Duodenal mucosa (tissue), 2 donors: ENCODE measurements around the gene SYT14.
"Not testable (repeated sequence)": the region's sequence is repeated elsewhere in the genome, so short reads cannot be mapped to it uniquely, and the experiment has no call there.

Experiments used
- H3K27ac ChIP-seq: one replicate; pipeline ENCODE4 v1.7.0; 2013; ENCODE audit warnings: low read depth, low read length
- H3K27me3 ChIP-seq, 2 donors: one replicate each; pipeline ENCODE4 v1.7.0; 2013; ENCODE audit warnings: low read length in 2 of 2, control low read depth in 1 of 2; ENCODE audit not compliant: insufficient read depth in 2 of 2, control insufficient read depth in 1 of 2
- H3K36me3 ChIP-seq, 2 donors: one replicate each; pipeline ENCODE4 v1.7.0; 2013; ENCODE audit warnings: low read length in 2 of 2, control low read depth in 1 of 2; ENCODE audit not compliant: insufficient read depth in 2 of 2, control insufficient read depth in 1 of 2
- H3K4me1 ChIP-seq, 2 donors: one replicate each; pipeline ENCODE4 v1.7.0; 2013; ENCODE audit warnings: low read length in 2 of 2, control low read depth in 1 of 2; ENCODE audit not compliant: insufficient read depth in 2 of 2, control insufficient read depth in 1 of 2
- H3K4me3 ChIP-seq, 2 donors: one replicate each; pipeline ENCODE4 v1.7.0; 2013; ENCODE audit warnings: low read length in 2 of 2, low read depth in 1 of 2
- H3K9ac ChIP-seq, 2 donors: one replicate each; pipeline ENCODE4 v1.7.0; 2013; ENCODE audit warnings: low read length in 2 of 2, low read depth in 1 of 2
- H3K9me3 ChIP-seq, 2 donors: one replicate each; pipeline ENCODE4 v1.7.0; 2013; ENCODE audit warnings: low read length in 2 of 2, control low read depth in 1 of 2; ENCODE audit not compliant: control insufficient read depth in 1 of 2

Gene SYT14

DNA sequence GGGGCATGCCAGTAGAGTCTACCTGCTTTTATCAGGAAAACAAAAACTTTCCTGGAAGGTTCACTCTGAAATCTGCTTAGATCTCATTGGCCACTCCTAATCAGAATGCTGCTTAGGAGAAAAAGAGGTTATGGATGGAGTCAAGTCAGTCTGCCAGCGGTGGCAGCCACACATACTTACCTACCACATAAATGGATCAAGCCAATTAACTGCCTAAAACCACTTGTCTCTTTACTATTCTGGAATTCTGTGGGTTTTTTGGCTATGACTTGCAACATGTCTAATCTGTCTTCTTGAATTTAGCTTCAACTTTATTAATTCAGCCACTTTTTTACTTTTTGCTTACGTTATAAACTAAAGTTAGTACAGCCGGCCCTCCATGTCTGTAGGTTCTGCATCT, 154.3 kb downstream of the SYT14 start:
- no peaks in the 10 kb centered on the region for H3K9me3 ChIP-seq
- no peaks in the 10 kb centered on the region for H3K4me1 ChIP-seq
- no peaks in the 10 kb centered on the region for H3K36me3 ChIP-seq
- no peak overlapping the region for H3K27ac ChIP-seq
- no peaks in the 10 kb centered on the region for H3K27me3 ChIP-seq
- H3K4me3 ChIP-seq, result no peak overlapping the region
- H3K9ac ChIP-seq, result no peak overlapping the region

GRCh38 chr1:210093461-210093860, 155.4 kb downstream of the SYT14 start:
- Histone ChIP-seq H3K4me1 (no peaks in the 10 kb centered on the region), H3K4me3 (no peak overlapping the region), H3K9me3 (no peaks in the 10 kb centered on the region), H3K9ac (no peak overlapping the region), H3K27me3 (no peaks in the 10 kb centered on the region), H3K36me3 (no peaks in the 10 kb centered on the region), H3K27ac (no peak overlapping the region)

- H3K9me3 ChIP-seq, result no peaks in the 10 kb centered on the region
- H3K4me1 ChIP-seq, result no peaks in the 10 kb centered on the region
- no peaks in the 10 kb centered on the region for H3K27me3 ChIP-seq
- no peaks in the 10 kb centered on the region for H3K36me3 ChIP-seq
- no peak overlapping the region for H3K27ac ChIP-seq
- no peak overlapping the region for H3K9ac ChIP-seq
- no peak overlapping the region for H3K4me3 ChIP-seq
Measured at GRCh38 chr1:210098356-210098755, 160.3 kb downstream of the SYT14 start.

- Histone ChIP-seq H3K27me3 (no peaks in the 10 kb centered on the region), H3K4me3 (no peak overlapping the region), H3K9ac (no peak overlapping the region), H3K9me3 (no peaks in the 10 kb centered on the region), H3K4me1 (no peaks in the 10 kb centered on the region), H3K27ac (no peak overlapping the region), H3K36me3 (no peaks in the 10 kb centered on the region)
Measured at GRCh38 chr1:210099921-210100320, 161.9 kb downstream of the SYT14 start.

- Histone ChIP-seq H3K4me1 (no peaks in the 10 kb centered on the region), H3K27ac (no peak overlapping the region), H3K4me3 (no peak overlapping the region), H3K9me3 (no peaks in the 10 kb centered on the region), H3K9ac (no peak overlapping the region), H3K27me3 (no peaks in the 10 kb centered on the region), H3K36me3 (no peaks in the 10 kb centered on the region)
Measured at GRCh38 chr1:210104103-210104502, 166.1 kb downstream of the SYT14 start.

DNA sequence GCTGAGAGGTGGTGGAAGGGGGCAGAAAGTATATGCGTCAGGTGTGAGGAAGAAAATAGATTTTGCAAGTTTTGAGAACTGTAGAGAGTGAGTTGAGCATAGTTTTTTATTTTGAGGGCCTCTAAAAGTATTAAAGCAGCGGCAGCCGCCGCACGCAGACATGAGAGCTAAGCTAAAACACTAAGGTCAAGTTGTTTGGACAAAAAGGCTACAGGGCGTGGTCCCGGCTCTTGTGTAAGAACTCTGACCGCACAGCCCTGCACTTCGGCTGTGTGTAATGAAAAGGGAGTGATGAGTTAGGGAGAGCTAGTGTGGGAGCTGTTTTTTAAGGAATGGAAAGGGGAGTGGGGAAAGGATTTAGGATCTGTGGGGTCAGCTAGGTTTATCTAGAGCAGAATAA, 174.9 kb downstream of the SYT14 start:
- H3K9me3 ChIP-seq, H3K36me3 ChIP-seq, H3K4me1 ChIP-seq, H3K4me3 ChIP-seq, H3K27me3 ChIP-seq, H3K27ac ChIP-seq, H3K9ac ChIP-seq: not testable (repeated sequence)

DNA sequence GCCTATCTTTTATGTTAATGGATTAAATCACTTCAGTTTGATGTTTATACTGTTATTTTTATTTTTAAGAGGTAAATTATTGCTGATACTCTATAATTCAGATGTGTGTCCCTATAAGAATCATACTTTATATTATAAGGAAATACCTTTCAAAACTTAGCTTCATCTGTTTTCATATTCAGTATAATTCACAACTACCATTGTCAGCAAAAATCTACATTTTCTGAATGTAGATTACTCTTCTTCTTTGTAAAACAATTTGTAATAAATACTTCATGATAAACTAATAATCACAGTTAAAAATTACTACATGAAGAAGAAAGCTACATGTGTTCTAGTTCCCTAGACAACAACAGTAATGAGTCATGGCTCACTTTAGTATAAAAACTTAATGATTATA, 179.2 kb downstream of the SYT14 start:
- no peak overlapping the region for H3K4me3 ChIP-seq
- no peaks in the 10 kb centered on the region for H3K4me1 ChIP-seq
- H3K9ac ChIP-seq, result no peak overlapping the region
- H3K27ac ChIP-seq, result no peak overlapping the region
- H3K9me3 ChIP-seq, result no peaks in the 10 kb centered on the region
- H3K36me3 ChIP-seq, result no peaks in the 10 kb centered on the region
- H3K27me3 ChIP-seq, result no peaks in the 10 kb centered on the region

DNA sequence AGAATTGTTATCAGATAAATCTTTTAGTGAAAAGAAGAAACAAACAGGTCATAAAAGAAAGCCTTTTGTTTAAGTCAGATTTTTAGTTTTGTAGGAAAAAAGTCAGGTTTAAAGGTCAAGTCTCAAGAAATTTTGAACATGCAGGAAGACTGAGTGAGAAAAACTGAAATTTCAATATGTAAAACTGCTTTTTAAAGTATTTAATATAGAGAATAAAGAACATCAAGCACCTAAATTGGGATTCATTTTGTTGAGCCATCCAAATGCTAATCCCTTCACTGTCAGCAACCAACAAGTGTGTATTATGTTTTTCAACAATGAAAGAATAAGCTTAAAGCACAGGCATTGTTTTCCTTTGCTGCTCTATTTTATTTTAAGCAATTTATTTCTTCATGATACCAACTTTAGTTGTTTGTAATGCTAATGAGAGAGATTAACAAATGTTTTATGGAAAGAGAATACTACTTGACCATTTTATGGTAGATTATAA, 179.7 kb downstream of the SYT14 start:
- no peak overlapping the region for H3K9ac ChIP-seq
- H3K9me3 ChIP-seq, result no peaks in the 10 kb centered on the region
- H3K4me1 ChIP-seq, result no peaks in the 10 kb centered on the region
- H3K36me3 ChIP-seq, result no peaks in the 10 kb centered on the region
- H3K4me3 ChIP-seq, result no peak overlapping the region
- H3K27me3 ChIP-seq, result no peaks in the 10 kb centered on the region
- no peak overlapping the region for H3K27ac ChIP-seq

- no peak overlapping the region for H3K9ac ChIP-seq
- H3K27ac ChIP-seq, result no peak overlapping the region
- no peaks in the 10 kb centered on the region for H3K9me3 ChIP-seq
- no peak overlapping the region for H3K4me3 ChIP-seq
- no peaks in the 10 kb centered on the region for H3K4me1 ChIP-seq
- no peaks in the 10 kb centered on the region for H3K36me3 ChIP-seq
- H3K27me3 ChIP-seq, result no peaks in the 10 kb centered on the region
Measured at GRCh38 chr1:210123383-210123782, 185.4 kb downstream of the SYT14 start.

- Histone ChIP-seq H3K27ac (no peak overlapping the region), H3K4me1 (no peaks in the 10 kb centered on the region)
Measured at GRCh38 chr1:210123924-210124589, 186.0 kb downstream of the SYT14 start.

GRCh38 chr1:210124736-210125135, 186.7 kb downstream of the SYT14 start:
- H3K27me3 ChIP-seq, result no peaks in the 10 kb centered on the region
- no peak overlapping the region for H3K4me3 ChIP-seq
- H3K4me1 ChIP-seq, result no peaks in the 10 kb centered on the region
- no peaks in the 10 kb centered on the region for H3K9me3 ChIP-seq
- H3K9ac ChIP-seq, result no peak overlapping the region
- H3K27ac ChIP-seq, result no peak overlapping the region
- no peaks in the 10 kb centered on the region for H3K36me3 ChIP-seq

More at GRCh38 chr1:210123924-210124589, 186.0 kb downstream of the SYT14 start:
- Histone ChIP-seq H3K9ac (no peak overlapping the region), H3K27me3 (no peaks in the 10 kb centered on the region), H3K9me3 (no peaks in the 10 kb centered on the region), H3K4me3 (no peak overlapping the region), H3K36me3 (no peaks in the 10 kb centered on the region)
